ENCODE data around the gene EML1. TPM values are rescaled to one million over a fixed set of nuclear protein-coding genes. Genes with fewer than 3 reads are reported as not detected.

The EML1 gene
- total and polyA plus RNA-seq, 2 donors from 2014 or later: 7.9 to 35.9 TPM

DNA sequence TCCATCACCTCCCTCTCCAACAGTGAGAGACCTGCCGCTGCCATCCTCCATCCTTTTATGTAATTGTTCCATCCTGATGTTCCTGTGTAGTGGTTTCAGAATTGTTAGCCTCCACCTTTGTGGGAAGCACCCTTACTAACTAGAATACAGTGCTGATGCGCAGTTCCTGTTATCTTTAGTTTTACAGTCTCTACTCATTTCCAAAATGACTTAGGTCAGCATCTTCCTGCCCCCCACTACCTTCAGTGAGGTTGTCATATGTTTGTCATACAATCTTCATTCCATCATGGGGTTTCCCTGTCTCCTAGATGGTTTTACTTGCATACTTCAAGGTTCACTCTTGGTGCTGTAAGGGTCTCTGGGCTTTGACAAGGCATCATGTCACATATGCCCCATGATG is 69.8 kb downstream of the EML1 start:
- H3K9me3 ChIP-seq (ENCODE audit: control insufficient read depth in 2 of 3, insufficient read depth in 1 of 3, low read length in 3 of 3): no peaks in the 10 kb centered on the region
- H3K9ac ChIP-seq (ENCODE audit: low read length in 3 of 3): no peak overlapping the region
- H3K4me3 ChIP-seq (ENCODE audit: low read length in 3 of 3): no peak overlapping the region
- no peaks in the 10 kb centered on the region for H3K36me3 ChIP-seq (ENCODE audit: control insufficient read depth in 2 of 3, insufficient read depth in 3 of 3, low read length in 3 of 3)
- TF ChIP-seq, protein P1, sequence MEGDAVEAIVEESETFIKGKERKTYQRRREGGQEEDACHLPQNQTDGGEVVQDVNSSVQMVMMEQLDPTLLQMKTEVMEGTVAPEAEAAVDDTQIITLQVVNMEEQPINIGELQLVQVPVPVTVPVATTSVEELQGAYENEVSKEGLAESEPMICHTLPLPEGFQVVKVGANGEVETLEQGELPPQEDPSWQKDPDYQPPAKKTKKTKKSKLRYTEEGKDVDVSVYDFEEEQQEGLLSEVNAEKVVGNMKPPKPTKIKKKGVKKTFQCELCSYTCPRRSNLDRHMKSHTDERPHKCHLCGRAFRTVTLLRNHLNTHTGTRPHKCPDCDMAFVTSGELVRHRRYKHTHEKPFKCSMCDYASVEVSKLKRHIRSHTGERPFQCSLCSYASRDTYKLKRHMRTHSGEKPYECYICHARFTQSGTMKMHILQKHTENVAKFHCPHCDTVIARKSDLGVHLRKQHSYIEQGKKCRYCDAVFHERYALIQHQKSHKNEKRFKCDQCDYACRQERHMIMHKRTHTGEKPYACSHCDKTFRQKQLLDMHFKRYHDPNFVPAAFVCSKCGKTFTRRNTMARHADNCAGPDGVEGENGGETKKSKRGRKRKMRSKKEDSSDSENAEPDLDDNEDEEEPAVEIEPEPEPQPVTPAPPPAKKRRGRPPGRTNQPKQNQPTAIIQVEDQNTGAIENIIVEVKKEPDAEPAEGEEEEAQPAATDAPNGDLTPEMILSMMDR (IDR thresholded peaks at IDR 0.05; ENCODE audit: borderline replicate concordance, extremely low read depth, insufficient read depth): no peak
- H3K27me3 ChIP-seq (ENCODE audit: control insufficient read depth, insufficient read depth, low read length): no peaks in the 10 kb centered on the region
- intact Hi-C loops (cut with DNase I): no loop called here
- no peak for DNase-seq
- no peak overlapping the region for H3K27ac ChIP-seq (ENCODE audit: low read depth in 2 of 2, low read length in 2 of 2)
- H3K4me1 ChIP-seq (ENCODE audit: control insufficient read depth in 2 of 3, insufficient read depth in 2 of 3, low read depth in 1 of 3, low read length in 3 of 3): peaks cover 0 to 7% (median 0%) of the 10 kb centered on the region in 3 donors
- FAIRE-seq: no peak

DNA sequence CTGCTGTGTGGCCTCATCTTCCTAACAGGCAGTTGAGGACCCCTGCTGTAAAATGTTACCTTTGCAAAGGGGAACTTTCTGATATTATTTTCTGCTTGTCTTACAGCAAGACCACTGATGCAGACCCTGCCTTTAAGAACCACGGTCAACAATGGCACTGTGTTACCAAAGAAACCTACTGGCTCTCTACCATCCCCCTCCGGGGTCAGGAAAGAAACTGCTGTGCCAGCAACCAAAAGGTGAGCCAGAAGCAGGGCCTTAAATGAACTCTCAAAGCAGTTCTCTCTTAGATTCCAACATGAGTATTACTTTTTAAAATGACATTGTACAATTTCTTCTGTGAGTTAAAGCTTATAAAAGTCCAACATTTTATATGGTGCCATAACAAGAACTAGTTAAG is 72.2 kb downstream of the EML1 start:
- DNase-seq: no peak
- no peaks in the 10 kb centered on the region for H3K27me3 ChIP-seq (ENCODE audit: control insufficient read depth, insufficient read depth, low read length)
- no peak overlapping the region for H3K9ac ChIP-seq (ENCODE audit: low read length in 3 of 3)
- H3K27ac ChIP-seq (ENCODE audit: low read depth in 2 of 2, low read length in 2 of 2): no peak overlapping the region
- H3K4me1 ChIP-seq (ENCODE audit: control insufficient read depth in 2 of 3, insufficient read depth in 2 of 3, low read depth in 1 of 3, low read length in 3 of 3): peaks cover 0 to 7% (median 0%) of the 10 kb centered on the region in 3 donors
- intact Hi-C loops (cut with DNase I): no loop called here
- no peak overlapping the region for H3K4me3 ChIP-seq (ENCODE audit: low read length in 3 of 3)
- FAIRE-seq: no peak
- H3K36me3 ChIP-seq (ENCODE audit: control insufficient read depth in 2 of 3, insufficient read depth in 3 of 3, low read length in 3 of 3): no peaks in the 10 kb centered on the region
- H3K9me3 ChIP-seq (ENCODE audit: control insufficient read depth in 2 of 3, insufficient read depth in 1 of 3, low read length in 3 of 3): no peaks in the 10 kb centered on the region
- TF ChIP-seq, protein P1 (IDR thresholded peaks at IDR 0.05; ENCODE audit: borderline replicate concordance, extremely low read depth, insufficient read depth): no peak

DNA sequence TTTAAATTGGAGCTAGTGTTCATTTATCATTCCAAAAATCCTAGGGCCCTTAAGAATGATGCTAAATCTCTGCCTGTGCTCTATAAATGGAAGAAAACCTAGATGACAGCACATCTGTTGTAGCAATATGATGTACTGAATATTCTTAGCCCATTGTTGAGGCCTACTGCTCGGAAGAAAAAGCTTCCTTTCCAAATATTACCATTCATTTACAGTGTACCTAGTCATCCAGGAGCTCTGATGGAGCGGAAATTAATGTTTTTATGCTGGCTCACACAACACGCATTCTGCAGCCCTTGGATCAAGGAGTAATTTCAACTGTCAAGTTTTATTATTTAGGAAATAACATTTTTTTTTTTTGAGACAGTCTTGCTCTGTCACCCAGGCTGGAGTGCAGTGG is 77.4 kb downstream of the EML1 start:
- Histone ChIP-seq H3K36me3 (ENCODE audit: control insufficient read depth in 2 of 3, insufficient read depth in 3 of 3, low read length in 3 of 3) (no peaks in the 10 kb centered on the region), H3K27me3 (ENCODE audit: control insufficient read depth, insufficient read depth, low read length) (no peaks in the 10 kb centered on the region), H3K27ac (ENCODE audit: low read depth in 2 of 2, low read length in 2 of 2) (no peak overlapping the region), H3K4me3 (ENCODE audit: low read length in 3 of 3) (no peak overlapping the region), H3K4me1 (ENCODE audit: control insufficient read depth in 2 of 3, insufficient read depth in 2 of 3, low read depth in 1 of 3, low read length in 3 of 3) (peaks cover 0 to 1% (median 0%) of the 10 kb centered on the region in 3 donors), H3K9me3 (ENCODE audit: control insufficient read depth in 2 of 3, insufficient read depth in 1 of 3, low read length in 3 of 3) (no peaks in the 10 kb centered on the region), H3K9ac (ENCODE audit: low read length in 3 of 3) (no peak overlapping the region)
- TF ChIP-seq, protein P1 (IDR thresholded peaks at IDR 0.05; ENCODE audit: borderline replicate concordance, extremely low read depth, insufficient read depth): no peak
- DNase-seq (no peak), FAIRE-seq (no peak)
- intact Hi-C loops (cut with DNase I): no loop called here

DNA sequence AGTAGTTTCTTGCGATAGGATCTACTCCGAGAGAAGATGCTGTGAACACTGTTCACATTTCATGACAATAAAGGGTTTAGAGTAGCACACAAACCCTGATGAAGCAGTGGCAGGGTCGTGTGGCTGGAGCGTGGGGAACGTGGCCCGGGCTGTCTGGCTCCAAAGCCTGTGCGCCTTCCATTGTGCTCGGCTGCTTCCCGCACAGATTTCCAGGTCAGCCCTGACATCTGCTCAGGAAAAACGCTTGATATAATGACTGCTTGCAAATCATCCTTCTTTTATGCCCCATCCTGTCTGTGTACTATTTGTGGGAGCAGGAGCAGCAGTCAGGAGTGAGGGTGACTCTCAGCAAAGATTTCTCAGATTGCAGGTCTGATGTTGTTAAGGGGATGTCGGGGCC is 78.6 kb downstream of the EML1 start:
- DNase-seq: no peak
- no peaks in the 10 kb centered on the region for H3K36me3 ChIP-seq (ENCODE audit: control insufficient read depth in 2 of 3, insufficient read depth in 3 of 3, low read length in 3 of 3)
- FAIRE-seq: no peak
- no peak overlapping the region for H3K27ac ChIP-seq (ENCODE audit: low read depth in 2 of 2, low read length in 2 of 2)
- no peak overlapping the region for H3K9ac ChIP-seq (ENCODE audit: low read length in 3 of 3)
- TF ChIP-seq, protein P1 (IDR thresholded peaks at IDR 0.05; ENCODE audit: borderline replicate concordance, extremely low read depth, insufficient read depth): no peak
- H3K9me3 ChIP-seq (ENCODE audit: control insufficient read depth in 2 of 3, insufficient read depth in 1 of 3, low read length in 3 of 3): no peaks in the 10 kb centered on the region
- intact Hi-C loops (cut with DNase I): no loop called here
- no peaks in the 10 kb centered on the region for H3K4me1 ChIP-seq (ENCODE audit: control insufficient read depth in 2 of 3, insufficient read depth in 2 of 3, low read depth in 1 of 3, low read length in 3 of 3)
- H3K4me3 ChIP-seq (ENCODE audit: low read length in 3 of 3): no peak overlapping the region
- no peaks in the 10 kb centered on the region for H3K27me3 ChIP-seq (ENCODE audit: control insufficient read depth, insufficient read depth, low read length)
